C1 segment of cervical spinal cord (tissue), 14 donors: Measurements from ENCODE around the gene BPHL.
A peak's percentile ranks its signal among the peaks of the same experiment; 100 is the strongest.
"Not testable (repeated sequence)": the region's sequence is repeated elsewhere in the genome, so short reads cannot be mapped to it uniquely, and the experiment has no call there.

Source experiments
- DNase-seq, 14 donors: peaks; one replicate each; lab custom pipeline; 2025; lab: John Stamatoyannopoulos, UW

The BPHL gene

DNA sequence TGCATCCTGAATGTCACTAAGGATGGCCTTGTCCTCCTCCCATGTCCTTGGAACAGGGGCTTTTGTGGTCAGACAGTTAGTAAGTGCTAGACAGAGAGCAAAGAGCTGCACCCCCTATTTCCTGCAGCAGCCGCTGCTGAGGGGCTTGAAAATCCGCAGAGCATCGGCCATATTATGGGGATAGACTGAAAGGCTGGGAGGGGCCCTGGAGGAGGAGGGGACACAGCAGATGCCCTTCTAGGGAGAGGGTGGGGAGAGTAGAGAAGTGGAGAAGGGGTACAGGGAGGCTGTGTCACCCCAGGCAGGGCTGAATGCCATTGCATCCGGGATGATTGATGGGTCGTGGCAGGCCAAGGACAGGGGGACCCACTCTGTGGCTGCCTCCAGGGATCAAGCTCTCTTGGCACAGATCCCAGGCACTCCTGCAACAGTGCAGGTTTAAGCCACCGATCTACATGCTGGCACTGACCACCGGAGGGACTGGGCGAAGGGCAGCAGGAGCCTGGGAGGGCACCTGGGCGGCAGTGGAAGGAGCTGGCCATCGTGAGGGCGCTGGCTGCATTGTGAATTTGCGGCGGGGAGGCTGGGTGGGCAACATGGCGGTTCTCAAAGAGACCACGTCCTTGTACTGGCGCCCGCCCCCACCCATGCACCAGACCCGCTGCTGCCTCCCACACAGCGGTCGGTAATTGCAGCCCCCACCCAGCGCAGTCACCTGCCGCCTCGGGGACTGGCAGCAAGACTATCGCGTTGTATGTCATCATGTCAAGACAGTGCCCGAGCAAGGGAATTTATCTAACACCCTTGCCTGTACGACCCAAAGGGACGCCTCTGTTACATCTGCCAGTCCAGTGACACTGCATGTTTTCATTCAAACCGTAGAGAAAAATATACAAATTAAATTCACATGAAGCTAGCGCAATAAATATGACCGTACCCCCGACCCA, 37.9 kb downstream of the BPHL start:
- DNase-seq = peak in 4 of 14 donors; percentile 19 to 62 (median 36)

DNA sequence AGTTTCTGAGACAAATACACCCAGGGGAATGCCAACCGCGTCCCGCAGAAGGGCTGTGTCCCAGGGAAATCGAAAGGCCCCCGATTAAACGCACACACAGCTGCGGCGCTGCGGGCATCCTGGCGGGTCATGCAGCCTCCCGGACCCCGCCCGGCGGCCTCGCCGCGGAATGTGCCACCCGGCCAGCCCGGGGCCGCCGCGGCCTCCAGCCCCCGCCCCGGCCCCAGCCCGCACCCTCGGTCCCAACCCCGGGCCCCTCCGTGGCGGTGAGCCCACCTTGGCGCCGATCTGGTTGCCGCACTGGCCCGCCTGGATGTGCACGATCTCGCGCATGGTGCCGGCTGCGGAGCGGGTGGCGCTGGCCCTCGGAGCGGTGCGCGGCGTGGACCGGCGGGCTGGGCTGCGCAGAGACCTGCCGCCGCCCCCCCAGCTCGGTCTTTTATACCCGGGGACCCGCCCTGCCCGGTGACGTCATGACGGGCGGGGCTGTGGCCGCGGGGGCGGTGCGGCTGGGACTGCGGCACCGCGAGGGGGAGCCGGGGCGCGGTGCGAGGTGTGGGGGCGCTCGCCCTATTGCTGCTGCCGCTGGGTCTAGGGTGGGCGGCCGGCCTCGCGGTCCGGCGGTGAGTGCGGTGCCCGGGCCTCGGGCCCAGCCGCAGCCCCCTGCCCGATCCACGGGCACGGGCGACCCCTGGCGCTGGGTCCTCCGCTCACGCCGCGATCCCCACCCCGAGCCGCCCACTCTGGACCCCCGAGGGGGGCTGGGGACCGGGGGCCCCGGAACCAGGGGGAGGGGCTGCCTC, 38.8 kb downstream of the BPHL start, which contains the start of gene TUBB2A:
TUBB2A (minus strand) TSS at position 414 of the 803 bp plus-strand sequence; CDS start at position 333, 81 bp downstream.
- DNase-seq = peak; percentile 10 to 85 (median 74)

- DNase-seq = no peak
These were observed 41.6 kb downstream of the BPHL start for GRCh38 chr6:3159805-3160781.

DNA sequence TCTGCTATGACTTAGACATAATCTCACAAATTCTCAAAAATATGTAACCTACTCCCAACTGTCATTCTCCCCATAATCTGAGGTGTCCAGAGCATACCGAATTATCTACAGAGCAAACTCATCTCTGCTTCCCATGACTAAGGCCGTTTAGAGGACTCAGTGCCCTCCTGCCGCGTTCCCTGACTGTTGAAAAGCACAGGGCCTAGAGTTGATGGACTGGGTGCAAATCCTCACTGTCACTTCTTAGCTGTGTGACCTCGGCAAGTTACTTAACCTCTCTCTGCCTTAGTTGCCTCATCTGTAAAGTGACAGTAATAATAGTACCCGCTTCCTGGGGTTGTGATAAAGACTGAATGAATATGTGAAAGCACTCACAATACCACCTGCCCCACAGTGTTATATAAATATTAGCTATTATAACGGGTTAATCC, 43.6 kb downstream of the BPHL start:
- DNase-seq = peak in 1 of 14 donors; percentile 45

DNA sequence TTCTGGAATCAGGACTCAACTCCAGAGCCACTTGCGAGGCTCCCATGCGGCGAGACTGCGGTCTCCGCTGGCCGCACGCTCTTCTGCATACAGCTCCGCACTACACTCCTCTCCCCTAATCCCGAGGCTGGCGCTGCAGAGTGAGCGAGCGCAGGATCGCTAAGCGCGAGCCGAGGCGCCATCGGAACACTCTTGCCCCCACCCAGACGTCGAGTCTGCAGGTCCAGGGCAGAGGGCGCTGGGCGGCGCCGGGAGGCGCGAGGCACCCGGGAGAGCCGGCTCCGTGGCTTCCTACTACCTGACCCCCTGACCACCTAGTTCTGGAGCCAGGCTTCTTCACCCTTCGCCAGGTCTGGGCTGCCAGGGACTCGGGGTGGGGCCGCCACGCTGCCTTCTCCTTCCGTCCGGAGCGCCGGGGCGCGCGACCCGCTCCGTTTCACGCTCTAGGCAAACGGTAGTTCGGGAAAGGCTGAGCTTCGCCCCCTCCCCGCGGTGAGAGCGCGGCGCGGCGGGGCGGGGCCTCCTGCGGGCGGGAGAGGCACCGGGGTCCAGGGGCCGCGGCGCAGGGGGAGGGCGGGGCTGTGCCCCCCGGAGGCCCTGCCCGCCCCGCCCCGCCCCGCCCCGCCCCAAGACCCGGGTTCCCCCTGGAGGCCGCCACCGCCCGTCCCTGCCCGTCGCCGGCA, 44.2 kb downstream of the BPHL start:
- DNase-seq = peak in 12 of 14 donors; percentile 27 to 85 (median 64)

- peak in 1 of 14 donors; percentile 59 for DNase-seq
These were observed 44.7 kb downstream of the BPHL start for GRCh38 chr6:3163248-3163594.

DNA sequence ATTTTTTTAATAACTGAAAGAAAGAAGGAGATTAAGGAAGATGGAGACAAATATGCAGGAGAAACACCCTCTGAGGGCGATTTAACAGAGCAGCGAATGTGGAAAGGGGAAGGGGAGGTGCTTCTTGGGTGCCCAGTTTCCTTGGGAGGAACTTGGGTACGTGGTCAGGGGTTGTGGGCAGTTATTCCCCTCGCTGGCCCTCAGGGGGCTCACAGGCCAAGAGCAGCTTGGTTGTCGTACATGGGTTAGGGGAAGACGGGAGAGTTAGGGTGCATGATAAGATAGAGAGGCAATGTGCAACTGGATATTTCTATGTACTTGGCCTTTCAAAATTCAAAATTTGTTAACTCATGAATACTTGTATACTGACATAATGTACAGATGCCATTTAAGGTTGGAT, 45.9 kb downstream of the BPHL start:
- DNase-seq = no peak

DNA sequence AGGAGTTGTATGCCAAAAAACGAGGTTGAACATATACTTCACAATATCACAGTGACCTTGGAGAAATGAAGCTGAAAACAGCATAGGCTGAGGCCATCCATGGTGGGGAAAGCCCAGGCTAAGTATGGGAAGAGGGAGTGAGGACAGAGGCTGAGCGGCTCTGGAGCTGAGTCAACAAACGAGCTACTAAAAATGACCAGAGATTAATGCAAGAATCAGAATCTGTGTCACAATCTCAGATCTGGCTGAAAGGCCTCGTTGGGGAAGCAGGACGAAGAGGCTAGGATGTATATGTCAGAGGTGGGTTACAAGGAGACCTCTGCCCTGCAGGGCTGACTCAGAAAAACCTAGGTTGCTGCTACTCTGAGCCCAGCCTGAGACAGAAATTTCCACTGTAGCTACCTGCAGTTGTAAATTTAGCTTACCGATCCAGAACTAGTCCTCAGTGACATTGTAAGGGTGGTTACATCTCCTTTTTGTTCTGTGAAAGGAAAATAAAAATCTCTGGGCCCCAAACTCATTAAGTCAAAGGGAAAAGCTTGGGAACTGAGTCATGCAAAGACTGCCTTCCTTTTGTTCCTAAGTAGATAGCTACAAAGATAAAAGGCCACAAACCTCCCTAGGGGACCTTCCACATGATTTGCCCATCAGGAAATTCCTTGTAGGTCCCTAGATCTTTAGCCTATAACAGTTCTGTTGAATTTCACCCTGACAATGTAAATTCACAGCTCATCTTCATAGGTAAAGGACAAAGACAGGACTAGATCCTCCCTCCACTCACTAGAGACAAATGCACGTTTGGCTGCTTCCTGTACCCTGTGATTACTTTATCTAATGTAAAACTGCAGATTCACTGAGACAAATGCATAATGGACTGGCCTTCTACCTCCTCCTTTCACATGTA, 47.4 kb downstream of the BPHL start:
- DNase-seq = no peak

GRCh38 chr6:3166535-3167225, 48.2 kb downstream of the BPHL start:
- DNase-seq = not testable (repeated sequence)

DNA sequence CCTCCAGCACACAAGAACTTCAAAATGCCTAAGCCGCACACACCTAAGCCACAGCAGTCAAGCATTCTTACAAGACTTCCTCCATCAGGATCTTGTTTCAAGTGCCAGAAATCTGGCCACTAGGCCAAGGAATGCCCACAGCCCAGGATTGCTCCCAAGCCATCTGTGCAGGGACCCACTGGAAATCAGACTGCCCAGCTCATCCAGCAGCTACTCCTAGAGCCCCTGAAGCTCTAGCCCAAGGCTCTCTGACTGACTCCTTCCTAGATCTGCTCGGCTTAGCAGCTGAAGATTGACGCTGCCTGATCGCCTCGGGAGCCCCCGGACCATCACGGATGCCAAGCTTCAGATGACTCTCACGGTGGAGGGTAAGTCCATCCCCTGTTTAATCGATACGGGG, 49.5 kb downstream of the BPHL start:
- not testable (repeated sequence) for DNase-seq

DNA sequence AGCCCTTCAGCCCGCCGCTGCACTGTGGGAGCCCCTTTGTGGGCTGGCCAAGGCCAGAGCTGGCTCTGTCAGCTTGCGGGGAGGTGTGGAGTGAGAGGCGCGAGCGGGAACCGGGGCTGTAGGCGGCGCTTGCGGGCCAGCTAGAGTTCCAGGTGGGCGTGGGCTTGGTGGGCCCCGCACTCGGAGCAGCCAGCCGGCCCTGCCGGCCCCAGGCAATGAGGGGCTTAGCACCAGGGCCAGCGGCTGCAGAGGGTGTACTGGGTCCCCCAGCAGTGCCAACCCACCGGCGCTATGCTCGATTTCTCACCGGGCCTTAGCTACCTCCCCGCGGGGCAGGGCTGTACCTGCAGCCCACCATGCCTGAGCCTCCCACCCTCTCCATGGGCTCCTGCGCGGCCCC, 52.2 kb downstream of the BPHL start:
- not testable (repeated sequence) for DNase-seq

DNA sequence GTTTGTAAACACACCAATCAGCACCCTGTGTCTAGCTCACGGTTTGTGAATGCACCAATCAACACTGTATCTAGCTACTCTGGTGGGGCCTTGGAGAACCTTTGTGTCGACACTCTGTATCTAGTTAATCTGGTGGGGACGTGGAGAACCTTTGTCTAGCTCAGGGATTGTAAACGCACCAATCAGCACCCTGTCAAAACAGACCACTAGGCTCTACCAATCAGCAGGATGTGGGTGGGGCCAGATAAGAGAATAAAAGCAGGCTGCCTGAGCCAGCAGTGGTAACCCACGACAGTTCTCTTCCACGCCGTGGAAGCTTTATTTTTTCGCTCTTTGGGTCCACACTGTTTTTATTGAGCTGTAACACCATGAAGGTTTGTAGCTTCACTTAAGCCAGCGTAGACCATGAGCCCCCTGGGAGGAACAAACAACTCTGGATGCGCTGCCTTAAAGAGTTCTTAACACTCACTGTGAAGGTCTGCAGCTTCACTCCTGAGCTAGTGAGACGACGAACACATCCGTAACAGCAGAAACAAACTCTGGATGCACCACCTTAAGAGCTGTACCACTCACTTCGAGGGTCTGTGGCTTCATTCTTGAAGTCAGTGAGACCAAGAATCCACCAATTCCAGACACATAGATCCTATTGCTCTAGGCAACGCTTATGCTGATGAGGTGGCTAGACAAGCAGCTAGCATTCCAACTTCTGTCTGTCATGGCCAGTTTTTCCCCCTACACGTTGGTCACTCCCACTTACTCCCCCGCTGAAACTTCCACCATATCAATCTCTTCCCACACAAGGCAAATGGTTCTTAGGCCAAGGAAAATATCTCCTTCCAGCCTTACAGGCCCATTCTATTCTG, 53.0 kb downstream of the BPHL start:
- DNase-seq = not testable (repeated sequence)

- DNase-seq = not testable (repeated sequence)
These were observed 54.3 kb downstream of the BPHL start for GRCh38 chr6:3172789-3173188.

DNA sequence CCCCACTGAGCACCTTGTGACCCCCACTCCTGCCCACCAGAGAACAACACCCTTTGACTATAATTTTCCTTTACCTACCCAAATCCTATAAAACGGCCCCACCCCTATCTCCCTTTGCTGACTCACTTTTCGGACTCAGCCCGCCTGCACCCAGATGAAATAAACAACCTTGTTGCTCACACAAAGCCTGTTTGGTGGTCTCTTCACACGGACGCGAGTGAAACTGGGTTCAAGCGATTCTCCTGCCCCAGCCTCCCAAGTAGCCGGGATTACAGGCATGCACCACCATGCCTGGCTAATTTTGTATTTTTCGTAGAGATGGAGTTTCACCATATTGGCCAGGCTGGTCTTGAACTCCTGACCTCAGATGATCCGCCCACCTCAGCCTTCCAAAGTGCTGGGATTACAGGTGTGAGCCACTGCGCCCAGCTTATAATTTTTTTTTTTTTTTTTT, 55.2 kb downstream of the BPHL start:
- not testable (repeated sequence) for DNase-seq

- no peak for DNase-seq
These were observed 57.3 kb downstream of the BPHL start for GRCh38 chr6:3175715-3176402.

GRCh38 chr6:3176562-3177355, 58.2 kb downstream of the BPHL start:
- no peak for DNase-seq
